ENCODE results near the gene TMEM116. TPM values are rescaled to one million over a fixed set of nuclear protein-coding genes. Genes with fewer than 3 reads are reported as not detected.

The TMEM116 gene
- total and polyA plus RNA-seq, 2 donors (not counting 3 experiments of a cell fraction or from before 2014, with no cell fraction given), result 1.6 to 3.9 TPM

DNA sequence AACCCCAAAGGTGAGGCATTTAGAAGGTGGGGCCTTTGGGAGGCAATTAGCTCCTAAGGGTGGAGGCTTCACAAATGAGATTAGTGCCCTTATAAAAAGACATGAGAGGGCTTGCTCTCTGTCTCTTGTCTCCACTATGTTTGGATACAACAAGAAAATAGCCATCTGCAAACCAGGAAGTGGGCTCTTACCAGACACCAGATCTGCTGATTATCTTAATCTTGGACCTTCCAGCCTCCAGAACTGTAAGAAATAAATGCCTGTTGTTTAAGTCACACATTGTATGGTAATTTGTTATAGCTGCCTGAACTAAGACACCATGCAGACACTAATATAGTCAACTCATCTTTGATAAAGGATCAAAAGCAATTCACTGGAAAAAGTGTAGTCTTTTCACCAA is 34.4 kb downstream of the TMEM116 start:
- H3K4me2 ChIP-seq (ENCODE audit: insufficient read depth, low read length), result no peak overlapping the region
- no peak overlapping the region for H3K4me3 ChIP-seq (replicated peaks in 1 of 3; ENCODE audit: insufficient read depth in 1 of 3, low read depth in 1 of 3, low read length in 3 of 3)
- H3K27ac ChIP-seq (ENCODE audit: insufficient read depth, low read depth, low read length), result no peak overlapping the region
- dilution Hi-C loops (cut with MboI; ENCODE audit: extremely low pct_ligation_motif_present, low sequenced_read_pairs), result no loop called here
- H3K4me1 ChIP-seq (ENCODE audit: control insufficient read depth, extremely low read depth, insufficient read depth, low read length), result no peaks in the 10 kb centered on the region
- ChIA-PET CTCF (no interaction called here), POLR2A (no interaction called here)
- H3K9me3 ChIP-seq (replicated peaks; ENCODE audit: control insufficient read depth, insufficient read depth, low read length), result no peaks in the 10 kb centered on the region
- DNase-seq (ENCODE audit: low read depth, low spot score) (no peak), FAIRE-seq (no peak)
- no peaks in the 10 kb centered on the region for H3K9me1 ChIP-seq (replicated peaks; ENCODE audit: control insufficient read depth, extremely low read depth, insufficient read depth, low read length)
- TF ChIP-seq EZH2 (IDR thresholded peaks at IDR 0.05; ENCODE audit: borderline replicate concordance, low read depth, low read length, severe bottlenecking), result no peak
- no peak for TF ChIP-seq POLR2AphosphoS5 (IDR thresholded peaks at IDR 0.05; ENCODE audit: insufficient read depth, low read depth, low read length)
- TF ChIP-seq FOS (IDR thresholded peaks at IDR 0.05; ENCODE audit: borderline replicate concordance, insufficient read depth, low read length), result no peak
- TF ChIP-seq, protein P1, sequence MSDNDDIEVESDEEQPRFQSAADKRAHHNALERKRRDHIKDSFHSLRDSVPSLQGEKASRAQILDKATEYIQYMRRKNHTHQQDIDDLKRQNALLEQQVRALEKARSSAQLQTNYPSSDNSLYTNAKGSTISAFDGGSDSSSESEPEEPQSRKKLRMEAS (IDR thresholded peaks at IDR 0.05; ENCODE audit: insufficient read depth, insufficient read length), result no peak
- TF ChIP-seq MYC (IDR thresholded peaks at IDR 0.05; ENCODE audit: low read depth, low read length), result no peak
- TF ChIP-seq JUN (IDR thresholded peaks at IDR 0.05; ENCODE audit: borderline replicate concordance, insufficient read depth, insufficient read length, low read depth), result no peak
- TF ChIP-seq POLR2A (IDR thresholded peaks at IDR 0.05; ENCODE audit: low read depth, low read length), result no peak
- TF ChIP-seq, protein P2, sequence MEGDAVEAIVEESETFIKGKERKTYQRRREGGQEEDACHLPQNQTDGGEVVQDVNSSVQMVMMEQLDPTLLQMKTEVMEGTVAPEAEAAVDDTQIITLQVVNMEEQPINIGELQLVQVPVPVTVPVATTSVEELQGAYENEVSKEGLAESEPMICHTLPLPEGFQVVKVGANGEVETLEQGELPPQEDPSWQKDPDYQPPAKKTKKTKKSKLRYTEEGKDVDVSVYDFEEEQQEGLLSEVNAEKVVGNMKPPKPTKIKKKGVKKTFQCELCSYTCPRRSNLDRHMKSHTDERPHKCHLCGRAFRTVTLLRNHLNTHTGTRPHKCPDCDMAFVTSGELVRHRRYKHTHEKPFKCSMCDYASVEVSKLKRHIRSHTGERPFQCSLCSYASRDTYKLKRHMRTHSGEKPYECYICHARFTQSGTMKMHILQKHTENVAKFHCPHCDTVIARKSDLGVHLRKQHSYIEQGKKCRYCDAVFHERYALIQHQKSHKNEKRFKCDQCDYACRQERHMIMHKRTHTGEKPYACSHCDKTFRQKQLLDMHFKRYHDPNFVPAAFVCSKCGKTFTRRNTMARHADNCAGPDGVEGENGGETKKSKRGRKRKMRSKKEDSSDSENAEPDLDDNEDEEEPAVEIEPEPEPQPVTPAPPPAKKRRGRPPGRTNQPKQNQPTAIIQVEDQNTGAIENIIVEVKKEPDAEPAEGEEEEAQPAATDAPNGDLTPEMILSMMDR (IDR thresholded peaks at IDR 0.05; ENCODE audit: extremely low read depth in 1 of 2, insufficient read depth in 1 of 2, low read depth in 1 of 2, low read length in 2 of 2), result no peak
- no peak for TF ChIP-seq GATA2 (IDR thresholded peaks at IDR 0.05; ENCODE audit: insufficient read depth, insufficient read length, low read depth, low read length)
- intact Hi-C loops (cut with micrococcal nuclease), result no loop called here
- H3K36me3 ChIP-seq (ENCODE audit: control insufficient read depth in 2 of 2, extremely low read depth in 1 of 2, insufficient read depth in 2 of 2, low read length in 2 of 2), result no peaks in the 10 kb centered on the region
- H3K79me2 ChIP-seq (ENCODE audit: control insufficient read depth, insufficient read depth, low read length), result no peaks in the 10 kb centered on the region
- no TSS peak for BruUV-seq (replicated peaks)
- no peak overlapping the region for H2AFZ ChIP-seq (ENCODE audit: low read depth, low read length)
- no peaks in the 10 kb centered on the region for H4K20me1 ChIP-seq (replicated peaks; ENCODE audit: control insufficient read depth, extremely low read depth, insufficient read depth, low read length)
- no peak overlapping the region for H3K9ac ChIP-seq (replicated peaks; ENCODE audit: extremely low read depth, insufficient read depth, low read length)
- H3K27me3 ChIP-seq (ENCODE audit: control insufficient read depth in 2 of 2, insufficient read depth in 2 of 2, low read length in 2 of 2), result no peaks in the 10 kb centered on the region

All from endothelial cell of umbilical vein (primary cell).